Tibial nerve (tissue), 4 donors: ENCODE data around the gene COL25A1. TPM values are rescaled to one million over a fixed set of nuclear protein-coding genes. Genes with fewer than 3 reads are reported as not detected.

Source experiments
- DNase-seq, 2 donors: peaks; one replicate each; pipeline ENCODE4 v3.0.0-alpha.2; 2019; ENCODE audit warnings: low spot score in 2 of 2
- H3K27ac ChIP-seq, 4 donors: fragments of 200-600 bp; sonication (generic) in 3 of 4; one replicate each; pipeline ENCODE4 v1.5.1; 2017 to 2019; ENCODE audit warnings: mild to moderate bottlenecking in 1 of 4
- H3K27me3 ChIP-seq, 2 donors: fragments of 200-600 bp; sonication (generic) in 1 of 2; one replicate each; pipeline versions ENCODE4 v1.5.1 to v1.6.0; 2017 to 2019
- H3K36me3 ChIP-seq, 3 donors: fragments of 200-600 bp; sonication (generic); one replicate each; pipeline ENCODE4 v1.5.1; 2018 to 2019
- H3K4me1 ChIP-seq, 4 donors: fragments of 200-600 bp; sonication (generic) in 3 of 4; one replicate each; pipeline ENCODE4 v1.5.1; 2017 to 2019
- H3K4me3 ChIP-seq, 4 donors: fragments of 200-600 bp; sonication (generic) in 3 of 4; one replicate each; pipeline ENCODE4 v1.5.1; 2017 to 2019; ENCODE audit warnings: mild to moderate bottlenecking in 1 of 4, moderate library complexity in 1 of 4
- H3K9me3 ChIP-seq, 4 donors: fragments of 200-600 bp; sonication (generic) in 3 of 4; one replicate each; pipeline ENCODE4 v1.5.1; 2017 to 2019
- CTCF ChIP-seq, 5 experiments: fragments of 200-600 bp in 3 of 5; fragments of 450-650 bp in 2 of 5; sonication (generic) in 3 of 5; IDR thresholded peaks; one replicate each; pipeline ENCODE4 v1.5.1; 2016 to 2019; ENCODE audit warnings: antibody characterized with exemption in 5 of 5, mild to moderate bottlenecking in 3 of 5, moderate library complexity in 2 of 5
- EP300 ChIP-seq, 2 donors: sonication (generic); formaldehyde crosslinking; IDR thresholded peaks; one replicate each; pipeline ENCODE4 v1.6.1; 2017; ENCODE audit warnings: antibody characterized with exemption in 2 of 2, mild to moderate bottlenecking in 1 of 2
- POLR2A ChIP-seq, 2 donors: fragments of 450-650 bp; IDR thresholded peaks; one replicate each; pipeline ENCODE4 v1.6.1; 2017; ENCODE audit warnings: antibody characterized with exemption in 2 of 2, mild to moderate bottlenecking in 2 of 2, moderate library complexity in 2 of 2
- WGBS, 2 donors: methylation state at CpG; one replicate each; pipeline ENCODE4 v1.1.5; 2018; 5-methylcytosine and 5-hydroxymethylcytosine counted together
- total RNA-seq, 4 donors: library from RNA; depleted of rRNA; stranded (reverse); fragments of >200 nt; gene quantifications; one replicate each; pipeline ENCODE4 v1.1.0, GENCODE V29; 2016

COL25A1 gene
- total RNA-seq, 4 donors from 2014 or later, result 1.5 to 4.1 (median 2.3) TPM

GRCh38 chr4:109327641-109328040 is 25.2 kb upstream of the COL25A1 start:
- 95 to 98% methylated on average over 2 of the region's 2 CpGs for WGBS, 2 donors
- TF ChIP-seq EP300 (IDR thresholded peaks at IDR 0.05) (no peak), CTCF (IDR thresholded peaks at IDR 0.05) (no peak), POLR2A (IDR thresholded peaks at IDR 0.05) (no peak)
- no peak for DNase-seq

GRCh38 chr4:109325698-109326097 is 23.2 kb upstream of the COL25A1 start:
- 88 to 94% methylated on average over 2 of the region's 2 CpGs for WGBS, 2 donors
- Histone ChIP-seq H3K9me3 (peaks cover 0 to 44% (median 3%) of the 10 kb centered on the region in 4 donors), H3K27ac (no peak overlapping the region), H3K4me1 (no peaks in the 10 kb centered on the region), H3K36me3 (no peaks in the 10 kb centered on the region), H3K4me3 (no peak overlapping the region), H3K27me3 (no peaks in the 10 kb centered on the region)
- TF ChIP-seq EP300 (IDR thresholded peaks at IDR 0.05), result no peak
- no peak for TF ChIP-seq CTCF (IDR thresholded peaks at IDR 0.05)
- no peak for TF ChIP-seq POLR2A (IDR thresholded peaks at IDR 0.05)
- no peak for DNase-seq

More at GRCh38 chr4:109327641-109328040, 25.2 kb upstream of the COL25A1 start:
- Histone ChIP-seq H3K9me3 (peaks cover 0 to 29% (median 3%) of the 10 kb centered on the region in 4 donors), H3K36me3 (no peaks in the 10 kb centered on the region), H3K27me3 (no peaks in the 10 kb centered on the region), H3K4me3 (no peak overlapping the region), H3K4me1 (no peaks in the 10 kb centered on the region), H3K27ac (no peak overlapping the region)

- no peaks in the 10 kb centered on the region for H3K4me1 ChIP-seq
- no peaks in the 10 kb centered on the region for H3K36me3 ChIP-seq
- H3K9me3 ChIP-seq, result peaks cover 0 to 52% (median 3%) of the 10 kb centered on the region in 4 donors
- no peak overlapping the region for H3K4me3 ChIP-seq
- no peak for DNase-seq
- TF ChIP-seq POLR2A (IDR thresholded peaks at IDR 0.05) (no peak), CTCF (IDR thresholded peaks at IDR 0.05) (no peak), EP300 (IDR thresholded peaks at IDR 0.05) (no peak)
- no peak overlapping the region for H3K27ac ChIP-seq
- H3K27me3 ChIP-seq, result no peaks in the 10 kb centered on the region
Measured at GRCh38 chr4:109323348-109323747, 20.9 kb upstream of the COL25A1 start.

- no peak overlapping the region for H3K27ac ChIP-seq
- WGBS, 2 donors, result 83 to 100% methylated on average over 1 of the region's 1 CpG
- no peaks in the 10 kb centered on the region for H3K4me1 ChIP-seq
- DNase-seq, result no peak
- peaks cover 0 to 52% (median 3%) of the 10 kb centered on the region in 4 donors for H3K9me3 ChIP-seq
- H3K4me3 ChIP-seq, result no peak overlapping the region
- TF ChIP-seq EP300 (IDR thresholded peaks at IDR 0.05) (no peak), POLR2A (IDR thresholded peaks at IDR 0.05) (no peak), CTCF (IDR thresholded peaks at IDR 0.05) (no peak)
- no peaks in the 10 kb centered on the region for H3K27me3 ChIP-seq
- no peaks in the 10 kb centered on the region for H3K36me3 ChIP-seq
Measured at GRCh38 chr4:109321232-109321631, 18.8 kb upstream of the COL25A1 start.

GRCh38 chr4:109319684-109320083 is 17.2 kb upstream of the COL25A1 start:
- WGBS, 2 donors, result 85 to 86% methylated on average over 2 of the region's 2 CpGs
- Histone ChIP-seq H3K4me3 (no peak overlapping the region), H3K9me3 (peaks cover 0 to 43% (median 3%) of the 10 kb centered on the region in 4 donors), H3K27me3 (no peaks in the 10 kb centered on the region), H3K27ac (no peak overlapping the region), H3K36me3 (no peaks in the 10 kb centered on the region), H3K4me1 (no peaks in the 10 kb centered on the region)
- no peak for DNase-seq
- TF ChIP-seq POLR2A (IDR thresholded peaks at IDR 0.05) (no peak), EP300 (IDR thresholded peaks at IDR 0.05) (no peak), CTCF (IDR thresholded peaks at IDR 0.05) (no peak)
